BJ (cell line): ENCODE measurements around the gene ASPDH. TPM values are rescaled to one million over a fixed set of nuclear protein-coding genes. Genes with fewer than 3 reads are reported as not detected.

Source experiments
- CTCF ChIA-PET: fragments of 350-600 bp; formaldehyde crosslinking; extraction: SDS; loops from one replicate; lab custom pipeline; 2021; ENCODE audit warnings: antibody characterized with exemption, inconsistent platforms; lab: Yijun Ruan, JAX
- POLR2A ChIA-PET: fragments of 300-600 bp; sonication (Branson Sonifier 250); formaldehyde crosslinking; extraction: SDS; loops from one replicate; lab custom pipeline; 2021; ENCODE audit warnings: antibody characterized with exemption; lab: Charles Lee
- DNase-seq: peaks from one replicate; pipeline ENCODE4 v3.0.0-alpha.2; 2011; ENCODE audit warnings: low read depth
- H3K27me3 ChIP-seq: 2 replicates; pipeline ENCODE4 v1.6.0; 2011; ENCODE audit warnings: low read length; ENCODE audit not compliant: control insufficient read depth, insufficient read depth
- H3K36me3 ChIP-seq: 2 replicates; pipeline ENCODE4 v1.5.1; 2011; ENCODE audit warnings: low read length; ENCODE audit not compliant: control insufficient read depth, insufficient read depth
- H3K4me3 ChIP-seq: 2 replicates; pipeline ENCODE4 v1.5.1; 2011; ENCODE audit warnings: low read depth, mild to moderate bottlenecking, control low read depth, low read length
- polyA plus RNA-seq: library from polyadenylated mRNA; depleted of rRNA; stranded (reverse); fragments of >200 nt; gene quantifications from 2 replicates; pipeline ENCODE4 v1.2.3, GENCODE V29; 2011
- TF ChIP-seq, protein P1 (sequence below): IDR thresholded peaks from 2 replicates; pipeline ENCODE4 v1.5.1; 2011; ENCODE audit warnings: low read depth, mild to moderate bottlenecking, control low read depth, inconsistent platforms, low read length, moderate library complexity; ENCODE audit not compliant: insufficient read depth

The ASPDH gene
- polyA plus RNA-seq, 1 experiment = not detected

DNA sequence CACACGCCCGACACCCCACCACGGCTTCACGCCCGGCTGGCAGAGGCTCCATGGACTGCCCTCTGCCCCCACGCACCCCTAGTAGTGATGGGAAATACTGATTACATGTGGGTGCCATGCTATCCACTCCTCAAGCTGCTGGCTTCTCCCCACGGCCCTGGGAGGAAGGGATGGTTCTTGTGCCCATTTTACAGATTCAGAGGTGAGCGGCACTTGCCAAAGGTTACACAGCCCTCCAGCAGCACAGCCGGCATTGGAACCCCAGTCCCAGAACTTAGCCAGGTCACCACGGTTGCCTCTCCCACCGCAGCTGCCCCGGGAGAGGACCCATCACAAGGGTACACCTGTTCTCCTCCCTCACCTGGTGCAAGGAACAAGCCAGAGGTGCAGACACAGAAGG lies 41.3 kb upstream of the ASPDH start:
- CTCF ChIA-PET = interaction anchor here (1.6 to 4.3 kb wide), 5 partner anchors 11 to 198 kb away, joined by 3 to 37 read pairs (median 12); no protein-coding TSS in a partner anchor
- Histone ChIP-seq H3K27me3 (peaks cover 4% of the 10 kb centered on the region; the same call in 1 of the 2 replicates), H3K36me3 (no peaks in the 10 kb centered on the region), H3K4me3 (no peak overlapping the region)
- POLR2A ChIA-PET = no interaction called here
- DNase-seq = no peak
- TF ChIP-seq, protein P1, sequence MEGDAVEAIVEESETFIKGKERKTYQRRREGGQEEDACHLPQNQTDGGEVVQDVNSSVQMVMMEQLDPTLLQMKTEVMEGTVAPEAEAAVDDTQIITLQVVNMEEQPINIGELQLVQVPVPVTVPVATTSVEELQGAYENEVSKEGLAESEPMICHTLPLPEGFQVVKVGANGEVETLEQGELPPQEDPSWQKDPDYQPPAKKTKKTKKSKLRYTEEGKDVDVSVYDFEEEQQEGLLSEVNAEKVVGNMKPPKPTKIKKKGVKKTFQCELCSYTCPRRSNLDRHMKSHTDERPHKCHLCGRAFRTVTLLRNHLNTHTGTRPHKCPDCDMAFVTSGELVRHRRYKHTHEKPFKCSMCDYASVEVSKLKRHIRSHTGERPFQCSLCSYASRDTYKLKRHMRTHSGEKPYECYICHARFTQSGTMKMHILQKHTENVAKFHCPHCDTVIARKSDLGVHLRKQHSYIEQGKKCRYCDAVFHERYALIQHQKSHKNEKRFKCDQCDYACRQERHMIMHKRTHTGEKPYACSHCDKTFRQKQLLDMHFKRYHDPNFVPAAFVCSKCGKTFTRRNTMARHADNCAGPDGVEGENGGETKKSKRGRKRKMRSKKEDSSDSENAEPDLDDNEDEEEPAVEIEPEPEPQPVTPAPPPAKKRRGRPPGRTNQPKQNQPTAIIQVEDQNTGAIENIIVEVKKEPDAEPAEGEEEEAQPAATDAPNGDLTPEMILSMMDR = no peak

GRCh38 chr19:50554212-50554611 lies 40.5 kb upstream of the ASPDH start:
- Histone ChIP-seq H3K4me3 (no peak overlapping the region), H3K36me3 (no peaks in the 10 kb centered on the region), H3K27me3 (peaks cover 4% of the 10 kb centered on the region; the same call in 1 of the 2 replicates)
- TF ChIP-seq, protein P1 = no peak
- POLR2A ChIA-PET = no interaction called here
- no peak for DNase-seq
- CTCF ChIA-PET = interaction anchor here (0.6 to 4.3 kb wide), 2 partner anchors 17 to 42 kb away, joined by 3 to 37 read pairs; no protein-coding TSS in a partner anchor

GRCh38 chr19:50553134-50553703 lies 39.5 kb upstream of the ASPDH start:
- H3K36me3 ChIP-seq = no peaks in the 10 kb centered on the region
- DNase-seq = no peak
- ChIA-PET POLR2A (no interaction called here), CTCF (no interaction called here)
- H3K27me3 ChIP-seq = peaks cover 4% of the 10 kb centered on the region; the same call in 1 of the 2 replicates
- H3K4me3 ChIP-seq = no peak overlapping the region
- TF ChIP-seq, protein P1 = no peak

DNA sequence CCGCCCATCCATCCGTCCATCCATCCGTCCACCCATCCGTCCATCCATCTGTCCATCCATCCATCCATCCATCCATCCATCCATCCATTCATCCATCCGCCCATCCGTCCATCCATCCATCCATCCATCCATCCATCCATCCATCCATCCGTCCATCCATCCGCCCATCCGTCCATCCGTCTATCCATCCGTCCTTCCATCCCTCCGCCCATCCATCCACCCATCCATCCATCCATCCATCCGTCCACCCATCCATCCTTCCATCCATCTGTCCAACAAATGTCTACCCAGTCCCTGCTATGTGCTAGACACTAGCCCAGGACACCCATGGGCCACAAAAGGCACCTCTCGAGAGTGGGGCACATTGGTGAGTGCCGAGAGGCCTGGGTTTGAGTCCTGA lies 38.8 kb upstream of the ASPDH start:
- POLR2A ChIA-PET = no interaction called here
- CTCF ChIA-PET = no interaction called here
- H3K36me3 ChIP-seq = no peaks in the 10 kb centered on the region
- no peak for DNase-seq
- no peak overlapping the region for H3K4me3 ChIP-seq
- peaks cover 4% of the 10 kb centered on the region; the same call in 1 of the 2 replicates for H3K27me3 ChIP-seq
- TF ChIP-seq, protein P1 = no peak

DNA sequence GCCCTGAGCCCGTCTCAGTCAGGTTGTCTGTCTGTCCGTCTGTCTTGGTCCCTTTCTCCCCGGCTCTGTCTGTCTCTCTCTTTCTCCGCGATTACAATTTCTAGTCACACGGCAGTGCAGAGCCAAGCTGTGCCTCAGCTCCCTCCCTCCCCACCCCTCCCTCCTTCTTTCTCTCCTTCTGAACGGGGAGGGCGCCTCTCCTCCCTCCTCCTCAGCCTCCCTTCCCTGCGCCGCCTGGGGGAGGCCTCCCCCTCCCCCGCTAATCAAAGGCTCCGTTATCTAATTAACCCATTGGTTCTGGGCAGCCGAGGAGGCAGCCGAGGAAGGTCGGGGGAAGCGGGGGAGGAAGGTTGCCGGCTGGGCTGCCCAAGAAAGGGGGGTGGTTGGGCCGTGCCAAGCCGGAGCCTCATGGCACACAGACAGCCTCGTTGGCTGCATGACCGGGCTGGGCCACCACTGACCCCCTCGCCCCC lies 38.0 kb upstream of the ASPDH start:
- CTCF ChIA-PET = no interaction called here
- Histone ChIP-seq H3K36me3 (no peaks in the 10 kb centered on the region), H3K4me3 (no peak overlapping the region), H3K27me3 (peaks cover 4% of the 10 kb centered on the region; the same call in 1 of the 2 replicates)
- POLR2A ChIA-PET = no interaction called here
- DNase-seq = no peak
- TF ChIP-seq, protein P1 = no peak
